Cardiac muscle cell (in vitro differentiated cells and primary cell): Measurements from ENCODE around the gene PACSIN2. TPM values are rescaled to one million over a fixed set of nuclear protein-coding genes. Genes with fewer than 3 reads are reported as not detected.

Source experiments
- DNase-seq, 2 donors: peaks; one replicate each; pipeline versions ENCODE4 v3.0.0 to v3.0.0-alpha.2; 2010 to 2017; ENCODE audit warnings: low read depth in 1 of 2, low spot score in 1 of 2
- H3K27ac ChIP-seq: fragments of 200-600 bp; sonication (generic); 2 replicates; pipeline ENCODE4 v1.5.1; 2016
- H3K27me3 ChIP-seq: fragments of 200-600 bp; sonication (generic); 2 replicates; pipeline ENCODE4 v1.6.0; 2016; ENCODE audit warnings: control low read depth
- H3K36me3 ChIP-seq: fragments of 200-600 bp; sonication (generic); 2 replicates; pipeline ENCODE4 v1.5.1; 2016; ENCODE audit warnings: control low read depth
- H3K4me1 ChIP-seq: fragments of 200-600 bp; sonication (generic); 2 replicates; pipeline ENCODE4 v1.8.1; 2017; ENCODE audit warnings: low read depth, mild to moderate bottlenecking, mixed run types
- H3K4me3 ChIP-seq: fragments of 200-600 bp; sonication (generic); 2 replicates; pipeline ENCODE4 v1.5.1; 2016; ENCODE audit warnings: mild to moderate bottlenecking
- H3K9me3 ChIP-seq: fragments of 200-600 bp; sonication (generic); 2 replicates; pipeline ENCODE4 v1.5.1; 2017; ENCODE audit warnings: low read depth, mild to moderate bottlenecking, control low read depth
- polyA plus RNA-seq: library from polyadenylated mRNA; unstranded; fragments of >200 nt; fragmentation: Nextera tagmentation; extraction: Ambion mirVana; gene quantifications from 2 replicates; pipeline ENCODE4 v1.2.1, GENCODE V29; 2016
- total RNA-seq: library from RNA; depleted of rRNA; stranded (reverse); fragments of >200 nt; gene quantifications from 2 replicates; pipeline ENCODE4 v1.2.3, GENCODE V29; 2016
- TF ChIP-seq, protein P1 (sequence below): IDR thresholded peaks from 2 replicates; pipeline ENCODE4 v1.5.1; 2012; ENCODE audit warnings: low read depth, mild to moderate bottlenecking, low read length

Gene PACSIN2
- total and polyA plus RNA-seq, 2 experiments from 2014 or later, result 67.7 to 70.5 TPM

DNA sequence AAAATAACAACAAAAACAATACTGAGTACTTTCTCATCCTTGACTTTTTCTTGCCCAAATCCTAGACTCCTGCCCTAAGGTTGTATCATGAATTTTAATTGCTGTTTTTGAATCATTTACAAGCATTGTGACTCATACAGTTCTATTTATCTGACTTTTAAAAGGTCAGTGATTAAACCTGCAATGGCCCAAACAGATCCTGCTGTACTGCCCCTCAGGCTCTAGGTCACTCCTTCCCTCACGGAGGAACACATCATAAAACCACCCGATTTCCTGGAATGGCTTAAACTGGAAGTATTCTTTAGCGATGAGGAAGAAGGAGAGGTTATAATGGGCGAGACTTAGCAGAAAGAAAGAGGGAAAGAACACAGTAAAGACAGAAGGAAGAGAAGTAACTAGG lies 170.2 kb downstream of the PACSIN2 start:
- Histone ChIP-seq H3K27ac (no peak overlapping the region), H3K9me3 (no peaks in the 10 kb centered on the region), H3K36me3 (peaks cover 12% of the 10 kb centered on the region), H3K27me3 (no peaks in the 10 kb centered on the region), H3K4me3 (no peak overlapping the region), H3K4me1 (no peaks in the 10 kb centered on the region)
- TF ChIP-seq, protein P1, sequence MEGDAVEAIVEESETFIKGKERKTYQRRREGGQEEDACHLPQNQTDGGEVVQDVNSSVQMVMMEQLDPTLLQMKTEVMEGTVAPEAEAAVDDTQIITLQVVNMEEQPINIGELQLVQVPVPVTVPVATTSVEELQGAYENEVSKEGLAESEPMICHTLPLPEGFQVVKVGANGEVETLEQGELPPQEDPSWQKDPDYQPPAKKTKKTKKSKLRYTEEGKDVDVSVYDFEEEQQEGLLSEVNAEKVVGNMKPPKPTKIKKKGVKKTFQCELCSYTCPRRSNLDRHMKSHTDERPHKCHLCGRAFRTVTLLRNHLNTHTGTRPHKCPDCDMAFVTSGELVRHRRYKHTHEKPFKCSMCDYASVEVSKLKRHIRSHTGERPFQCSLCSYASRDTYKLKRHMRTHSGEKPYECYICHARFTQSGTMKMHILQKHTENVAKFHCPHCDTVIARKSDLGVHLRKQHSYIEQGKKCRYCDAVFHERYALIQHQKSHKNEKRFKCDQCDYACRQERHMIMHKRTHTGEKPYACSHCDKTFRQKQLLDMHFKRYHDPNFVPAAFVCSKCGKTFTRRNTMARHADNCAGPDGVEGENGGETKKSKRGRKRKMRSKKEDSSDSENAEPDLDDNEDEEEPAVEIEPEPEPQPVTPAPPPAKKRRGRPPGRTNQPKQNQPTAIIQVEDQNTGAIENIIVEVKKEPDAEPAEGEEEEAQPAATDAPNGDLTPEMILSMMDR, result no peak
- peak in 1 of 2 donors; percentile 5 for DNase-seq

DNA sequence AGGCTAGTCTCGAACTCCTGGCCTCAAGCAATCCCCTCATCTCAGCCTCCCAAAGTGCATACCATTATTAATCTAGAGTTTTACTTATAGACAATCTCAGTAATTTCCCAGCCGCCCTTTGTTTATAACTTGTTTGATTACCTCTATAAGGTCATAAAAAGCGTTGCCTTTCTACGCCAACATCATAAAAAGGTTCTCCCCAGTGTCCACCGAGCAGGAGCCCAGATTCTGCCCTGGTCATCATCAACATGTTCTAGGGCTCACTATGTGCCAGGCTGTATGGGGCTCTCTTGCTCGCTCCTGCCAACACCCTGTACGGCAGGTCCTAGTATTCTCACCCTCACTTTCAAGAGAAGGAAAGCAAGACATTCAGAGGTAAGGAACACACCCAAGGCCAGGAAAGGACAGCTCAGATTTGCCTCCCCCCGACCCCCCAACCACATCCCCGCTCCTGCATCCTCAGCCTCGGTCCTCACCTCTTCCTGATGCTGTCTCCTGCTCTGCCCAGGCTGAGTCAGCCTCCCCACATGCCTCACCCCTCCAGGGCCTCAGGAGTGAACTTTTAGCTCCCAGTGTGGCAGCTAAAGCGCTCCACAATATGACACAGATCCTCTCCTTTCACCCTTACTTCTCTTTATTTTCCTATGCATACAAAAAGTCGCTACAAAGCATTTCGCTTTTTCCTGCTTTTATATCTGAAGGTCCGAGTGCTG lies 172.1 kb downstream of the PACSIN2 start:
- no peaks in the 10 kb centered on the region for H3K9me3 ChIP-seq
- no peaks in the 10 kb centered on the region for H3K4me1 ChIP-seq
- no peaks in the 10 kb centered on the region for H3K27me3 ChIP-seq
- H3K27ac ChIP-seq, result no peak overlapping the region
- no peak overlapping the region for H3K4me3 ChIP-seq
- DNase-seq, result no peak
- peaks cover 12% of the 10 kb centered on the region for H3K36me3 ChIP-seq
- TF ChIP-seq, protein P1, result no peak

GRCh38 chr22:42841444-42841843 lies 173.5 kb downstream of the PACSIN2 start:
- H3K4me1 ChIP-seq, result no peaks in the 10 kb centered on the region
- H3K27ac ChIP-seq, result no peak overlapping the region
- peaks cover 13% of the 10 kb centered on the region for H3K36me3 ChIP-seq
- no peaks in the 10 kb centered on the region for H3K27me3 ChIP-seq
- H3K4me3 ChIP-seq, result no peak overlapping the region
- no peaks in the 10 kb centered on the region for H3K9me3 ChIP-seq
- TF ChIP-seq, protein P1, result no peak
- no peak for DNase-seq

- DNase-seq, result no peak
- Histone ChIP-seq H3K27me3 (no peaks in the 10 kb centered on the region), H3K27ac (no peak overlapping the region), H3K4me3 (no peak overlapping the region), H3K9me3 (no peaks in the 10 kb centered on the region), H3K36me3 (peaks cover 22% of the 10 kb centered on the region), H3K4me1 (no peaks in the 10 kb centered on the region)
- TF ChIP-seq, protein P1, result no peak
Measured at GRCh38 chr22:42837556-42837955, 177.4 kb downstream of the PACSIN2 start.

GRCh38 chr22:42836026-42836425 lies 178.9 kb downstream of the PACSIN2 start:
- TF ChIP-seq, protein P1, result no peak
- Histone ChIP-seq H3K9me3 (no peaks in the 10 kb centered on the region), H3K4me3 (no peak overlapping the region), H3K4me1 (no peaks in the 10 kb centered on the region), H3K27ac (no peak overlapping the region), H3K27me3 (no peaks in the 10 kb centered on the region), H3K36me3 (peaks cover 28% of the 10 kb centered on the region)
- no peak for DNase-seq
